Activated T-cell treated with anti-CD3 and anti-CD28 coated beads, Interleukin-2, amount 50 U/mL, for 4 hours (primary cell): Measurements from ENCODE around the gene PXK. TPM values are rescaled to one million over a fixed set of nuclear protein-coding genes. Genes with fewer than 3 reads are reported as not detected.

Experiments used
- ATAC-seq, 2 donors: fragments of 200-7000 bp; cut with Tn5 transposase; one replicate each; pipeline ENCODE4 v1.10.0; 2021
- DNase-seq: peaks from one replicate; pipeline ENCODE4 v3.0.0-alpha.2; 2020
- H3K27me3 Mint-ChIP-seq: one replicate; pipeline ENCODE4 v1.8.0; 2021; ENCODE audit warnings: low read depth, mixed read lengths
- H3K36me3 Mint-ChIP-seq: one replicate; pipeline ENCODE4 v1.8.0; 2022; ENCODE audit warnings: mixed read lengths; ENCODE audit not compliant: insufficient read depth
- H3K4me1 Mint-ChIP-seq: one replicate; pipeline ENCODE4 v1.8.0; 2021; ENCODE audit warnings: low read depth, mixed read lengths
- H3K4me3 Mint-ChIP-seq: one replicate; pipeline ENCODE4 v1.8.0; 2021; ENCODE audit warnings: mild to moderate bottlenecking, moderate library complexity, mixed read lengths
- H3K9me3 Mint-ChIP-seq: one replicate; pipeline ENCODE4 v1.8.0; 2021; ENCODE audit warnings: mixed read lengths
- total RNA-seq, 3 donors: library from RNA; stranded (reverse); gene quantifications; one replicate each; pipeline ENCODE4 v1.2.1, GENCODE V29; 2021

The PXK gene
- total RNA-seq, 3 donors from 2014 or later, result 30.1 to 40.2 (median 32.2) TPM

GRCh38 chr3:58474967-58475578, 142.4 kb downstream of the PXK start:
- DNase-seq, result no peak
- no peak for ATAC-seq
- H3K27me3 Mint-ChIP-seq, result no peaks in the 10 kb centered on the region
- H3K9me3 Mint-ChIP-seq, result no peaks in the 10 kb centered on the region
- H3K4me1 Mint-ChIP-seq, result peaks cover 28% of the 10 kb centered on the region
- no peak overlapping the region for H3K4me3 Mint-ChIP-seq
- H3K36me3 Mint-ChIP-seq, result no peaks in the 10 kb centered on the region

Other genes with a start within 250 kb of the PXK start
- gene DNASE1L3, start 121.9 kb upstream of the PXK start, total RNA-seq, result not detected
- gene ABHD6, start 95.1 kb upstream of the PXK start, total RNA-seq, result 1 to 10 TPM; 4.0 to 7.9 (median 6.7) TPM
- gene RPP14, start 26.6 kb upstream of the PXK start, total RNA-seq, result 10 to 100 TPM; 21.6 to 24.8 (median 23.8) TPM
- 10 to 100 TPM; 14.4 to 16.1 (median 15.9) TPM for gene HTD2, start 26.4 kb upstream of the PXK start, total RNA-seq
- 10 to 100 TPM; 54.8 to 62.3 (median 55.6) TPM for gene PDHB, start 100.9 kb downstream of the PXK start, total RNA-seq
- gene KCTD6, start 159.2 kb downstream of the PXK start, total RNA-seq, result 1 to 10 TPM; 7.8 to 9.6 (median 8.3) TPM
- gene ACOX2, start 204.3 kb downstream of the PXK start, total RNA-seq, result not detected
- gene FAM107A, start 244.5 kb downstream of the PXK start, total RNA-seq, result not detected